ES-I3 (cell line): Measurements from ENCODE around the gene TSPAN15.

Source experiments
- H3K36me3 ChIP-seq: 2 replicates; pipeline ENCODE4 v1.6.1; 2013; ENCODE audit warnings: mild to moderate bottlenecking, low read length, control low read depth, moderate library complexity; ENCODE audit not compliant: insufficient read depth
- H3K4me1 ChIP-seq: 2 replicates; pipeline ENCODE4 v1.6.1; 2013; ENCODE audit warnings: mild to moderate bottlenecking, control low read depth, low read length; ENCODE audit not compliant: insufficient read depth
- H3K9ac ChIP-seq: 2 replicates; pipeline ENCODE4 v1.6.1; 2013; ENCODE audit warnings: low read depth, mild to moderate bottlenecking, low read length, moderate library complexity
- H3K9me3 ChIP-seq: 2 replicates; pipeline ENCODE4 v1.6.1; 2013; ENCODE audit warnings: mild to moderate bottlenecking, low read length, moderate library complexity; ENCODE audit not compliant: control insufficient read depth, insufficient read depth

The TSPAN15 gene

GRCh38 chr10:69425041-69425440, 26.2 kb upstream of the TSPAN15 start:
- H3K9me3 ChIP-seq, result no peaks in the 10 kb centered on the region; the same call in 1 of the 2 replicates
- no peak overlapping the region for H3K9ac ChIP-seq
- H3K36me3 ChIP-seq, result no peaks in the 10 kb centered on the region
- H3K4me1 ChIP-seq, result no peaks in the 10 kb centered on the region

- Histone ChIP-seq H3K9ac (no peak overlapping the region), H3K9me3 (no peaks in the 10 kb centered on the region), H3K4me1 (no peaks in the 10 kb centered on the region), H3K36me3 (no peaks in the 10 kb centered on the region)
Observed at GRCh38 chr10:69425511-69426298, 25.6 kb upstream of the TSPAN15 start.

DNA sequence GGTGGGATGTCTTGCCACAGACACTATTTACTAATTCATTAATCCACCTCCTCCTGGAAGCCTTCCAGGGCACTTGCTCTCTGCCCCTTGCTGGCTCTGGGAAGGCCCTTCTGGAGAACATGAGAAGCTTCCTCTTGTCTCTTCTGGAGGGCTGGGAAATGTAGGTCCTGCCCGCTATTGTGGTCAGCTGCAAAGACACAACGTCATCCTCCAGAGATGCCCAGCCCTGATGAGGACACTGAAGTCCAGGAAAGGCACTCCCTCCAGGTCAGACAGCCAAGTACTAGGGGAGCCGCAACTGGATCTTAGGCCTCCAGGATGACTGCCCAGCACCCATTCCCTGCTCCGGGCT, 24.9 kb upstream of the TSPAN15 start:
- H3K4me1 ChIP-seq, result no peaks in the 10 kb centered on the region
- no peaks in the 10 kb centered on the region for H3K9me3 ChIP-seq
- H3K36me3 ChIP-seq, result no peaks in the 10 kb centered on the region
- H3K9ac ChIP-seq, result no peak overlapping the region

DNA sequence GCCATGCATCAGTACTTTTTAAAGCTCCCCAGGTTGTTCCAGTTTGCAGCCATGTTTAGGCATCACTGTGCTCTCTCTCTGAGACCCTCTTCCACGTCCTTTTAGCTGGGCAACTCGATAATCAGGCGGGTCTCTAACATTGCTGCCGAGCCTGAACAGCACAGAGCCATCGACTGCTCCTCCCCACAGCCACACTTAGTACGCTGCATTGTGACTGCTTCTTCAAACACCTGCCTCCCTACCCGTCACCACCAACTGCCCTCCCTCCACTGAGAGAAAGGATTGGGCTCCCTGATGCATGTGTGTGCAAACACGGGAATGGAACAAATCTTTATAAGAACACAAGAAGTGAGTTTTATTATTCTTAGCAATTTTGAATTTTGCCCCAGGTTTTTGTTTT, 23.1 kb upstream of the TSPAN15 start:
- H3K9ac ChIP-seq, result no peak overlapping the region
- no peaks in the 10 kb centered on the region for H3K36me3 ChIP-seq
- no peaks in the 10 kb centered on the region for H3K9me3 ChIP-seq
- H3K4me1 ChIP-seq, result no peaks in the 10 kb centered on the region

GRCh38 chr10:69434169-69434568, 17.1 kb upstream of the TSPAN15 start:
- Histone ChIP-seq H3K9ac (no peak overlapping the region), H3K36me3 (no peaks in the 10 kb centered on the region), H3K9me3 (no peaks in the 10 kb centered on the region), H3K4me1 (peaks cover 9% of the 10 kb centered on the region; the same call in 1 of the 2 replicates)

GRCh38 chr10:69434926-69435325, 16.3 kb upstream of the TSPAN15 start:
- H3K4me1 ChIP-seq, result peaks cover 9% of the 10 kb centered on the region; the same call in 1 of the 2 replicates
- no peaks in the 10 kb centered on the region for H3K36me3 ChIP-seq
- no peaks in the 10 kb centered on the region for H3K9me3 ChIP-seq
- no peak overlapping the region for H3K9ac ChIP-seq

GRCh38 chr10:69435966-69436520, 15.2 kb upstream of the TSPAN15 start:
- no peak overlapping the region for H3K9ac ChIP-seq
- H3K36me3 ChIP-seq, result no peaks in the 10 kb centered on the region
- no peaks in the 10 kb centered on the region for H3K9me3 ChIP-seq
- H3K4me1 ChIP-seq, result peaks cover 9% of the 10 kb centered on the region; the same call in 1 of the 2 replicates

DNA sequence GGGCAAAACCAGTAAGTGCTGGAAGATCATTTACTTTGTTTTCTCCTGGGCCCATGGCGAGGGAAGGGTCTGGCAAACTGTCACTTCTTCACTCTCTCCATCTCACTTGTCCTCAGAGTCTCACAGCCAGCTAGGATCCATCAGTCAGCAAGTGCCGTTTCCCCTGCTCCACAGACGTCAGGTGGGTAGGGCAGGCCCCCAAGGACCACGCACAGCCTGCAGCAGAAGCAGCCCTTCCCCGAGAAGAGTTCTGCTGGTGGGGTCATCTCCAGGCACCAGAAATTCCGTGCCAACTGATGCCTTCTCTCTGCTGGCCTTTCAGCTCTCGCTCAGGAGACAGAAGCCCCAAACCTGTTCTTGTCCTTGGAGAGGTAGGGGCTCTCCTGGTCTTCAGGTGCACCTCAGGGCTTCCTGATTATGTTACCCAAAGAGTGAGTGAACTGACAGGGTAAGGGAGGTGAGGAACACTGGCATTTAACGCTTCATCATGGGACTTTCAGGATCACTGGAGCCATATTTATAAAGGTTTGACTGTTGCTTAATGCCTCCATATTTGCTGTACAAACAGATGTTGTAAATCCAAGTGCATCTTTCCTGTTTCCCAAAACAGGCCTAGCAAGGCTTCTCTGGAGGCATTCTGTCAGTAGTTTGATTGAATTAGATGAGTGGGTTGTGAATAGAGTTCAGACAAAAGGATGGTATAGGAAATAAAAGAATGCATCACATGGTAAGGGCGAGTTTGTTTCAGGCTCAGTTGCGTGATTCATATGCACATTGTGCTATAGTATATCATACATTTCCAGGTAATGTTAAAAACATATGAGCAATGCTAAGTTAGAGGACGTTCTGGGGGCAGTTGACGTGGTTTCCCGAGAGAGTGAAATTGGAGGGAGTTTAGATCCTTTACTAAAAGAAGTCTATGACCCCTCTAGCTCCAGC, 13.7 kb upstream of the TSPAN15 start:
- no peaks in the 10 kb centered on the region for H3K36me3 ChIP-seq
- no peak overlapping the region for H3K9ac ChIP-seq
- H3K4me1 ChIP-seq, result peaks cover 9% of the 10 kb centered on the region; the same call in 1 of the 2 replicates
- H3K9me3 ChIP-seq, result no peaks in the 10 kb centered on the region

DNA sequence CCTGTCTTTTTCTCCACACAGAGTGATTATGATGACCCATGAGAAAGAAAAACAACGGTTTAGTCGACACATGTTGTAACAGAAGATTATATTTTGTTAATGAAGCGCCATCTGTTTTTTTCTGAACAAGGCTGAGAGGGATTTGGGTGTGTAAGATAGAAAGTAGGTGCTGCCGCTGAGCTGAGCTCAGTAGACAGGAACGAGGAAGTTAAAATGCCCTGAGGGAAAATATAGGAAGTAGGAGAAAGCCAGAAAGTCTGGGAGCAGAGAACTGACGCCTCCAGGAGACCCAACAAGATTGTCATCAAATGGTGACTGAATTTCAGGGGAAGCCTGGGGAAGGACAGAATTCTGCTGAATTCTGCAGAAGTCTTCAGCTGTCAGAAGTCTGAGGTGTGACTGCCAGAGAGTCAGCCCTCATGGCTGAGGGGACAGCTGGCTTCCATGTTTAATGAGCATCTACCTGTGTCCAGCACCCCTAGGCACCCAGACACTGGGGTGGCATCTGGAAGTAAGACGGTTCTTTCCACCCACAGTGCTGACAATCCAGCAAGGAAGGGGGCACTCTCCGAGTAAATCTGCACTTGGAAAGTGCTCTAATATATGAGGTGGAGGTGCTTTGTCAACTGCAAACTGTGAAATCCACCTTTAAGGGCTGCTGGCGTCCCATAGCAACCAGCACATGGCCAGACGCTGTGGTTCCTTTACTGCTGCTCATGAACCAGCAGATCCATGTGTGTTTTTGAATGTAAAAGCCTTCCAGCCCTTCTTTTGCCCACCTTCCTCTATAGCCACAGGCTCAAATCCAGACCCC, 12.5 kb upstream of the TSPAN15 start:
- Histone ChIP-seq H3K36me3 (no peaks in the 10 kb centered on the region), H3K4me1 (peaks cover 9% of the 10 kb centered on the region; the same call in 1 of the 2 replicates), H3K9ac (no peak overlapping the region), H3K9me3 (no peaks in the 10 kb centered on the region)

DNA sequence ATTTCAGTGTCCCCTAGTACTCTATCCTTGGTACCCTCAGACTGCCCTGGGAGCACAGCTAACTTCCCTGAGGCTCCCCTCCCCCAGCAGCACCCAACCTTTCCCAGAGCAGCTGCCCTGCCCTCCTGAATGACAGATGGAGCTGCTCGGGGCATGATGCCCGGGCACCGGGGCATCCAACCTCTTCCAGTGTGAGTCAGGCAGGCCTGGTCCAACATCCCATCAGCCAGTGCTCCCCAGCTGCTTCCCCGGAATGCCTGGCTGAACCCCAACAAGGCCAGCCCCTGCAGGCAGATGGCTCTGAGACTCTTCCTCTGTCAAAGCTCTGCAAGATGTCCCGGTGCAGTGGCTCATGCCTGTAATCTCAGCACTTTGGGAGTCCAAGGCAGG, 11.9 kb upstream of the TSPAN15 start:
- Histone ChIP-seq H3K9me3 (no peaks in the 10 kb centered on the region; the same call in 1 of the 2 replicates), H3K9ac (no peak overlapping the region), H3K36me3 (no peaks in the 10 kb centered on the region), H3K4me1 (peaks cover 9% of the 10 kb centered on the region; the same call in 1 of the 2 replicates)

DNA sequence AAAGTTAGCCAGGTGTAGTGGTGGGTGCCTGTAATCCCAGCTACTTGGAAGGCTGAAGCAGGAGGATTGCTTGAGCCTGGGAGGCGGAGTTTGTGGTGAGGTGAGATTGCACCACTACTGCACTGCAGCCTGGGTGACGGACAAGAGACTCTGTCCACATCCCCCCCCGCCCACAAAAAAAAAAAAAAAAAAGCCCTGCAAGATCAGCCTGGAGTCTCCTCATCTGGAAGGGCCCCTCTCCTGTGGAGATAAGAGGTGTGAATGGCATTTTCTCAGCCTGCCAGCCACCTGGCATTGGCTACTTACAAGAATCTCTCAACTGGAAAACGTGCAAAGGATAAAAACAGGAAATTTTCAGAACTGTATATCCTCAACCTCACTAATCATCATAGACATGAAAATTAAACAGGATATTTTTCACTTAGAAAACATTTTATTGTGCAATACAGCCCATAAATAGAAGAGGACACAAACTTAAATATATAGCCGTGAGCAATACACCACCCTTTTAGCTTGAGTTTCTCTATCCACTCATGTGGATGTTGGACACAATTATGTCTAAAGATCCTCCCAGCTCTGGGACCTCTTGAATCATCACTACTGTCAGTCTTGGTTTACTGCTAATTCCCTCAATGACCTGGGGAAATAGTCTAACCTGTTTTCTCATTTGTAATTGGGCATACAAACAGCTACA, 11.3 kb upstream of the TSPAN15 start:
- no peaks in the 10 kb centered on the region; the same call in 1 of the 2 replicates for H3K9me3 ChIP-seq
- H3K4me1 ChIP-seq, result peaks cover 9% of the 10 kb centered on the region; the same call in 1 of the 2 replicates
- H3K36me3 ChIP-seq, result no peaks in the 10 kb centered on the region
- H3K9ac ChIP-seq, result no peak overlapping the region

GRCh38 chr10:69443354-69443753, 7.9 kb upstream of the TSPAN15 start:
- peaks cover 10% of the 10 kb centered on the region; the same call in 1 of the 2 replicates for H3K4me1 ChIP-seq
- no peak overlapping the region for H3K9ac ChIP-seq

GRCh38 chr10:69445041-69445440, 6.2 kb upstream of the TSPAN15 start:
- H3K9ac ChIP-seq, result no peak overlapping the region
- H3K9me3 ChIP-seq, result no peaks in the 10 kb centered on the region; the same call in 1 of the 2 replicates
- peaks cover 4% of the 10 kb centered on the region; the same call in 1 of the 2 replicates for H3K4me1 ChIP-seq
- no peaks in the 10 kb centered on the region for H3K36me3 ChIP-seq

More at GRCh38 chr10:69443354-69443753, 7.9 kb upstream of the TSPAN15 start:
- H3K9me3 ChIP-seq, result no peaks in the 10 kb centered on the region; the same call in 1 of the 2 replicates
- H3K36me3 ChIP-seq, result no peaks in the 10 kb centered on the region
